GM21619 (cell line): Measurements from ENCODE around the gene SAGE1.
"Not testable (repeated sequence)": the region's sequence is repeated elsewhere in the genome, so short reads cannot be mapped to it uniquely, and the experiment has no call there.

ENCODE experiments used
- ATAC-seq: cut with Tn5 transposase; IDR thresholded peaks from one replicate; pipeline ENCODE4 v1.9.1; 2021; ENCODE audit not compliant: unreplicated experiment

SAGE1 gene

GRCh38 chrX:135893294-135893817 lies at the start of gene SAGE1, which contains the start of gene CT45A10:
TSS of gene SAGE1 (plus strand) at chrX:135893716. CDS start at chrX:135896243, 2,527 bp downstream.
TSS of gene CT45A10 (minus strand) at chrX:135893444. CDS start at chrX:135885344, 8,100 bp downstream.
- no peak for ATAC-seq

- ATAC-seq: not testable (repeated sequence)
Measured at GRCh38 chrX:135854438-135854837, 39.1 kb upstream of the SAGE1 start, which contains the start of gene CT45A8. TSS of gene CT45A8 (minus strand) at chrX:135854538. CDS start at chrX:135850783, 3,755 bp downstream.

DNA sequence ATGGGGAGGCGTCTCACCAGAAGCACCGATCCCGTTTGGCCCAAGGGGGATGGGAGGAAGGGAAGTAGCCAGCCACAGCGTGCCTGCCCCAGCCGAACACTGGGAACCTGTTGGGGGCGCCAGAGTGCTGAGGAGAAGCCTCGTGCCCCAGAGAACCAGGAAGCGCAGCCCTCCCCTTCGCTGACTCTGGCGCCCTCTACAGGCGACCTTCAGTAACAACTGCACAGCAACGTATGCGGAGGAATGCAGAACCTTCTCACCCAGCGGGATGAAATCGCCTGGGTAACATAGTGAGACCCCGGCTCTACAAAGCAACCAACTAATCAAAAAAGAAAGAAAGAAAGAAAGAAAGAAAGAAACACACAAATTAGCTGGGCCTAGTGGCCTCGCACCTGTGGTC lies 21.8 kb upstream of the SAGE1 start, which contains the start of gene CT45A9:
Gene CT45A9, minus strand, starts transcription at position 101 of the 400 bp plus-strand sequence. CDS start 3,751 bp downstream, outside the sequence.
- not testable (repeated sequence) for ATAC-seq

DNA sequence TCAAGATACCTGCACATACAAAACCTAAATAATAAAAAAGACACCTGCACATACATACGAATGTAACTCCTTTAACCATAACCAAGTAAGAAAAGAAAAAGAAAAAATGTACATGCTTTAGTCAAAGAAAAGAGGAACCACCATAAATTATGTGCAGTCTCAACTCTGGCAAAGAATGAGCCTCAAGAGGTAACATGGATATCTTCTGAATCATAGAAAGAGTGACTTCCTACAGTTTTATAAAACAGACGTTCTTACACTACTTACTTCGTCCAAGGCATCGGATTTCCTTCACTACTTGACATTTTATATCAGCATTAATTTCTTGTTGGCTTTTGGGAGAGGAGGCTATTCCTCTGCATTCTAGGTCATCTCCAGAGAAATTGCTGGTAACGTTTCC lies 10.8 kb upstream of the SAGE1 start:
- not testable (repeated sequence) for ATAC-seq

DNA sequence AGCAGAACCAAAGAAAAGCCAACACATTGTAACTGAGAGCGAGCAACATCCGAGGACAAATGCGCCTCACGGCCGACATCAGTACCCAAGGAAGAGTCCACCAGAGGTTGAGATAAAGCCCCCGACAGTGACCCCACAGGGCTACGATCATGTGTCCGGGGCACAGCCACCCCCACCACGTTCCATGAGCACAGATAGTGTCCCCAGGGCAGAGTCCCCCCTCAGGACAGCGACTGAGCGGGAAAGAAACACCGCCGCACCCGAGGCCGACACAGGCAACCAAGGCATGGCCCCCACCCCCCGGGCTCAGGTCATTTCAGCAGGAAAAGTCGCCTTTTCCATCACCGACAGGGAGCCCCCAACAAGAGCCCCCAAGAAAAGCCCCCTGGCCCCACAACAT lies 5.3 kb upstream of the SAGE1 start:
- ATAC-seq: not testable (repeated sequence)

- not testable (repeated sequence) for ATAC-seq
Measured at GRCh38 chrX:135888976-135889375, 4.5 kb upstream of the SAGE1 start.

GRCh38 chrX:135890087-135890585 lies 3.4 kb upstream of the SAGE1 start:
- ATAC-seq: no peak

DNA sequence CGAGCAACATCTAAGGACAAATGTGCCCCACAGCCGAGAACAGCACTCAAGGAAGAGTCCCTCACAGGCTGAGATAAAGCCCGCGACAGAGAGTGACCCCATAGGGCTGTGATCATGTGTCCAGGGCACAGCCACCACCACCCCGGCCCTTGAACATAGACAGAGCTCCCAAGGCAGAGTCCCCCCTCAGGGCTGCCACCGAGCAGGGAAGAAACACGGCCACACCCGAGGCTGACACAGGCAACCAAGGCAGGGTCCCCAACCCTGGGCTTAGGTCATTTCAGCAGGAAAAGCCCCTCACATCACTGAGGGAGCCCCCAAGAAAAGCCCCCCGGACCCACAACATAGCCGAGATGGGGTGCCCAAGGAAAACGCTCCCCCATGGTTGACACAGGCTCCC lies 735 bp upstream of the SAGE1 start:
- no peak for ATAC-seq

DNA sequence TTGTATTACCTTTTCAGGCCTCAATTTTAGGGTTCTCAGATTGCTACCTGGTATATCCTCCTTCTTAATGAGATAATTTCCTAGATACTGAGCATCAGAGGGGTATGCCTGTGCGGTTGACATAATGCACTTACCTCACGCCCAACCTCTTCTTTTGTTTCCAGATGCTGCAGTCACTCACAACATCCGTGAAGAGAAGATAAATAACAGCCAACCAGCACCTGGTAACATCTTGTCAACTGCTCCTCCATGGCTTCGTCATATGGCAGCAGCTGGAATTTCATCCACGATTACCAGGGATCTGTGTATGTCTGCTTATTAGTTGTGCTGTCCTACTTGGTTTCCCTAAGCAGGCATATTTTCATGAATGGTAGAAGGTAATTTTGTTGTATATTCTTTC lies 16.7 kb downstream of the SAGE1 start:
- no peak for ATAC-seq

- ATAC-seq: no peak
Measured at GRCh38 chrX:135914404-135914803, 20.9 kb downstream of the SAGE1 start.

- ATAC-seq: not testable (repeated sequence)
Measured at GRCh38 chrX:135920516-135920915, 27.0 kb downstream of the SAGE1 start.

- ATAC-seq: no peak
Measured at GRCh38 chrX:135923353-135923752, 29.8 kb downstream of the SAGE1 start.

- no peak for ATAC-seq
Measured at GRCh38 chrX:135927897-135928296, 34.4 kb downstream of the SAGE1 start.

GRCh38 chrX:135931644-135932487 lies 38.4 kb downstream of the SAGE1 start:
- ATAC-seq: no peak

GRCh38 chrX:135944486-135944885 lies 51.0 kb downstream of the SAGE1 start:
- no peak for ATAC-seq

GRCh38 chrX:135951291-135951690 lies 57.8 kb downstream of the SAGE1 start:
- no peak for ATAC-seq
